ENCODE results near the gene ZNF138.

ZNF138 gene

DNA sequence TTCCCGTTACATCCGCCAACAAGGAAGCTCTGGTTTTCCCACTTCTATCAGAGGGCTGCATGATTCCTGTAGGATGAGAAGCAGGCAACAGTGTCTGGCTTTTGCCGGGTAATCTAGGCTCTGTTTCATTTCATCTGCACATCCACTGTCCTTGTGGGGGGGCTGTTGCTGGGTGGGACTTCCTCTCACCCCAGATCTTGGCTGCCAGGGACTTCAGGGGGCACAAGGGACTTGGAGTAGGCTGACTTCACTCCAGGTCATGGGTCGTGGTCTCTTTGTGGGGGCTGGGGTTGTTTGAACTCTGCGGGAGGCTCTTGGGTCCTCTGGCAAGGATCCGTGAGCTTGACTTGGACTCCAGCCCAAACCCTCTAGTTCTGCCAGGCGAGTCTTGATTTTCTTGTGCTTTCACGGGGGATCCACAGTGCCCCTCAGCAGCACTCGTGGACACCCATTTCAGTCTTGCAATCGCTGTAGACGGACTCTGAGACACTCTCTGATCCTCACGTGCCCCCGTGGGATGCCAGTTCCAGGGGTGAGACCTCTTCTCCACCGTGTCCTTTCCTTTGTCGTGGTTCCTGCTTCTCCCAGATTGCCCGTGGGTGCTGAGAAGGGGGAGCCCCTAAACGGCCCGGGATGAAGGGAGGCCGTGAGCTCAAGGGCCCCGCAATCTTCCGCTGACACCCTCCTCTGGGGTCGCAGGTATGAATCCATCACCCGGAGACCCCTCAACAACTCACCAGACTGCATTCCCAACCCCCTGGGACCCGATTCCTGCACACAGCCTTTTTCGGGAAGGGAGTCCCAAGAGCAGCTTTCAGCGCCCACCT lies 87.4 kb downstream of the ZNF138 start:
- no peak overlapping the region for H3K23ac ChIP-seq (ENCODE audit: low read depth, low read length, poor library complexity)
- no peak overlapping the region for H2BK5ac ChIP-seq (ENCODE audit: low read length)
- H4K8ac ChIP-seq (ENCODE audit: low read depth, low read length), result no peak overlapping the region
- H4K91ac ChIP-seq (ENCODE audit: low read depth, low read length, poor library complexity), result no peak overlapping the region
- H3K14ac ChIP-seq (ENCODE audit: low read length), result no peak overlapping the region
- no peak overlapping the region for H3K18ac ChIP-seq (ENCODE audit: low read length)
- H3K79me1 ChIP-seq (ENCODE audit: low read depth, low read length), result no peaks in the 10 kb centered on the region
- no peak for DNase-seq (ENCODE audit: low spot score)
- no peak overlapping the region for H3K27ac ChIP-seq (replicated peaks; ENCODE audit: low read length)
- peaks cover 25 to 29% of the 10 kb centered on the region in 2 donors for H3K9me3 ChIP-seq (replicated peaks in 1 of 2; ENCODE audit: control insufficient read depth in 2 of 2, insufficient read depth in 1 of 2, low read depth in 1 of 2, low read length in 2 of 2)
- no peaks in the 10 kb centered on the region for H3K36me3 ChIP-seq (replicated peaks in 1 of 2; ENCODE audit: control insufficient read depth in 2 of 2, insufficient read depth in 2 of 2, low read length in 2 of 2)
- H3K4ac ChIP-seq (ENCODE audit: low read length), result no peak overlapping the region
- H2AK5ac ChIP-seq (ENCODE audit: low read depth, low read length), result no peak overlapping the region
- no peak overlapping the region for H2BK120ac ChIP-seq (ENCODE audit: low read depth, low read length)
- no CpG with 5 or more reads among the region's 26 CpGs for WGBS, 2 donors (ENCODE audit: extremely low coverage in 2 of 2, insufficient read length in 2 of 2, insufficient replicate concordance in 1 of 2)
- no peak overlapping the region for H3K4me2 ChIP-seq (ENCODE audit: insufficient read depth, low read length, poor library complexity, severe bottlenecking)
- no peak overlapping the region for H2BK15ac ChIP-seq (ENCODE audit: low read length)
- H3K9ac ChIP-seq (ENCODE audit: low read depth, low read length, poor library complexity), result no peak overlapping the region
- no peak overlapping the region for H2BK12ac ChIP-seq (ENCODE audit: low read length)
- H3K4me3 ChIP-seq (ENCODE audit: low read length in 2 of 2), result no peak overlapping the region
- peaks cover 0 to 9% (median 0%) of the 10 kb centered on the region in 3 experiments for H3K27me3 ChIP-seq (ENCODE audit: control insufficient read depth in 3 of 3, insufficient read depth in 3 of 3, low read depth in 1 of 3, low read length in 3 of 3)
- no peak overlapping the region for H2AFZ ChIP-seq (ENCODE audit: low read length)
- H3K4me1 ChIP-seq (ENCODE audit: control insufficient read depth in 2 of 2, insufficient read depth in 1 of 2, low read depth in 1 of 2, low read length in 2 of 2), result peaks cover 1 to 6% of the 10 kb centered on the region in 2 donors

DNA sequence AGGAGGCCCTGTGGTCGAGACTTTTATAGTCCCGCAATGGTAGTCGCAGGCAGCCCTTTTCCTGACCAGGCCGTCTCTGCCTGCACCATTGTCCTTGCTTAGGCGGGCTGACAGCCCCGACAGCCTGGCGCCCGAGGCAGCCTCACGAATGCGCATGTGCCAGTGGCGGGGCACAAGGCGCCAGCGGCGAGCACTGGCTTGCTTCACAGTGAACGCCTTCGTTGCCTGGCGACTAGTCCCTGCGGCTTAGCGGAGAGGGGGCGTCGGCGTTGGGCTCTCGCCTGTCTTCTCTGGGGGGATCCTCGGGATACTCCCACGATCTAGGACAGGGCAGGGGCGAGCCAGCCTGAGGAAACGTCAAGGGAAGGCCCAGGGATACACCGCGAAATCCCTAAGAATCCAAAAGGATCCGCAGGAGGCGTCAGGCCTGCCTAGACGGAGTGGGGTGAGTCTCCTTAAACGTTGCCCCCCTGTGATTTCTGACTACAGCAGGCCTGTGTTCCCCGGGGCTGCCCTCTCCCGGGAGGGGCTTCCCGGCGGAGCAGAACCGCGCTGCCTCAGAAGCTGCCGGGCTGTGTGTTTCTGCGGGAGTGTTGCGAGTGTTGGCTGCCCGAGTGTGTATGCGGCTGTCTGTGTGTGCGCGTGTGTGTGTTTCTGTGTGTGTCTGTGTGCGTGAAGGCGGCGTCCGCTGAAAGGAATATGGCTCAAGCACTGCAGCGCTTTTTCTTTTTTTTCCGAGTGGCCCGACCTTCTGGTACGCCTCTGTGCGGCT lies 88.3 kb downstream of the ZNF138 start:
- Histone ChIP-seq H3K14ac (ENCODE audit: low read length) (no peak overlapping the region), H3K23ac (ENCODE audit: low read depth, low read length, poor library complexity) (no peak overlapping the region), H2BK15ac (ENCODE audit: low read length) (no peak overlapping the region), H3K9me3 (replicated peaks in 1 of 2; ENCODE audit: control insufficient read depth in 2 of 2, insufficient read depth in 1 of 2, low read depth in 1 of 2, low read length in 2 of 2) (peaks cover 25 to 29% of the 10 kb centered on the region in 2 donors), H2AFZ (ENCODE audit: low read length) (no peak overlapping the region), H2AK5ac (ENCODE audit: low read depth, low read length) (no peak overlapping the region), H3K27ac (replicated peaks; ENCODE audit: low read length) (no peak overlapping the region), H4K8ac (ENCODE audit: low read depth, low read length) (no peak overlapping the region), H3K4me1 (ENCODE audit: control insufficient read depth in 2 of 2, insufficient read depth in 1 of 2, low read depth in 1 of 2, low read length in 2 of 2) (peaks cover 0 to 1% of the 10 kb centered on the region in 2 donors), H3K4me3 (ENCODE audit: low read length in 2 of 2) (no peak overlapping the region), H2BK120ac (ENCODE audit: low read depth, low read length) (no peak overlapping the region), H3K79me1 (ENCODE audit: low read depth, low read length) (no peaks in the 10 kb centered on the region), H3K4ac (ENCODE audit: low read length) (no peak overlapping the region), H2BK12ac (ENCODE audit: low read length) (no peak overlapping the region), H3K36me3 (replicated peaks in 1 of 2; ENCODE audit: control insufficient read depth in 2 of 2, insufficient read depth in 2 of 2, low read length in 2 of 2) (no peaks in the 10 kb centered on the region), H3K18ac (ENCODE audit: low read length) (no peak overlapping the region), H4K91ac (ENCODE audit: low read depth, low read length, poor library complexity) (no peak overlapping the region), H3K27me3 (ENCODE audit: control insufficient read depth in 3 of 3, insufficient read depth in 3 of 3, low read depth in 1 of 3, low read length in 3 of 3) (peaks cover 0 to 13% (median 3%) of the 10 kb centered on the region in 3 experiments), H3K4me2 (ENCODE audit: insufficient read depth, low read length, poor library complexity, severe bottlenecking) (no peak overlapping the region), H2BK5ac (ENCODE audit: low read length) (no peak overlapping the region), H3K9ac (ENCODE audit: low read depth, low read length, poor library complexity) (no peak overlapping the region)
- no peak for DNase-seq (ENCODE audit: low spot score)
- WGBS, 2 donors (ENCODE audit: extremely low coverage in 2 of 2, insufficient read length in 2 of 2, insufficient replicate concordance in 1 of 2), result no CpG with 5 or more reads among the region's 55 CpGs

All from neuronal stem cell (in vitro differentiated cells).